ENCODE results near the gene CEP78.
"Not testable (repeated sequence)": the region's sequence is repeated elsewhere in the genome, so short reads cannot be mapped to it uniquely, and the experiment has no call there.

Gene CEP78

GRCh38 chr9:78238046-78239038, 2.5 kb downstream of the CEP78 start:
- DNase-seq, result no peak

GRCh38 chr9:78239506-78239905, 3.6 kb downstream of the CEP78 start:
- no peak for DNase-seq

GRCh38 chr9:78242041-78242440, 6.2 kb downstream of the CEP78 start:
- DNase-seq, result no peak

- no peak for DNase-seq
Observed at GRCh38 chr9:78243130-78243529, 7.3 kb downstream of the CEP78 start.

- DNase-seq, result no peak
Observed at GRCh38 chr9:78245401-78245800, 9.5 kb downstream of the CEP78 start.

GRCh38 chr9:78248635-78249034, 12.8 kb downstream of the CEP78 start:
- DNase-seq, result no peak

- DNase-seq, result no peak
Observed at GRCh38 chr9:78249542-78249941, 13.7 kb downstream of the CEP78 start.

GRCh38 chr9:78252616-78253015, 16.7 kb downstream of the CEP78 start:
- DNase-seq, result no peak

- DNase-seq, result no peak
Observed at GRCh38 chr9:78253285-78253684, 17.4 kb downstream of the CEP78 start.

GRCh38 chr9:78261403-78262001, 25.6 kb downstream of the CEP78 start:
- DNase-seq, result no peak

GRCh38 chr9:78262655-78263054, 26.8 kb downstream of the CEP78 start:
- DNase-seq, result no peak

GRCh38 chr9:78267889-78268288, 32.0 kb downstream of the CEP78 start:
- no peak for DNase-seq

GRCh38 chr9:78269784-78270183, 33.9 kb downstream of the CEP78 start:
- no peak for DNase-seq

- DNase-seq, result no peak
Observed at GRCh38 chr9:78272307-78272706, 36.4 kb downstream of the CEP78 start.

GRCh38 chr9:78273761-78274160, 37.9 kb downstream of the CEP78 start:
- DNase-seq, result no peak

GRCh38 chr9:78278177-78278777, 42.4 kb downstream of the CEP78 start:
- no peak for DNase-seq

- no peak for DNase-seq
Observed at GRCh38 chr9:78278801-78279200, 42.9 kb downstream of the CEP78 start.

- no peak for DNase-seq
Observed at GRCh38 chr9:78280982-78281668, 45.2 kb downstream of the CEP78 start.

GRCh38 chr9:78284181-78284580, 48.3 kb downstream of the CEP78 start:
- not testable (repeated sequence) for DNase-seq

- no peak for DNase-seq
Observed at GRCh38 chr9:78286125-78286524, 50.2 kb downstream of the CEP78 start.

- DNase-seq, result no peak
Observed at GRCh38 chr9:78286946-78287388, 51.1 kb downstream of the CEP78 start.

- DNase-seq, result no peak
Observed at GRCh38 chr9:78288214-78288892, 52.5 kb downstream of the CEP78 start.

GRCh38 chr9:78289474-78289873, 53.6 kb downstream of the CEP78 start:
- DNase-seq, result no peak

Data from NCI-H1930 (cell line).